GM12878 (cell line): ENCODE data around the gene PPIP5K1. TPM values are rescaled to one million over a fixed set of nuclear protein-coding genes. Genes with fewer than 3 reads are reported as not detected.

Source experiments
- ATAC-seq: fragments of 200-7000 bp; cut with Tn5 transposase; 3 replicates; pipeline ENCODE4 v1.9.1; 2020; ENCODE audit warnings: mild to moderate bottlenecking, moderate library complexity
- BruUV-seq: library from RNA; stranded (reverse); fragments of 400-500 nt; replicated peaks from 2 replicates; lab custom pipeline; 2021; lab: Mats Ljungman, UMichigan
- CTCF ChIA-PET: fragments of 300-600 bp; sonication (Branson Sonifier 250); formaldehyde crosslinking; extraction: SDS; loops from one replicate; lab custom pipeline; 2021; ENCODE audit warnings: inconsistent platforms; lab: Yijun Ruan, JAX
- POLR2A ChIA-PET: fragments of 350-600 bp; formaldehyde crosslinking; extraction: SDS; loops from one replicate; lab custom pipeline; 2021; ENCODE audit warnings: inconsistent platforms; lab: Charles Lee
- RAD21 ChIA-PET: fragments of 300-600 bp; sonication (Branson Sonifier 250); formaldehyde crosslinking; loops from one replicate; lab custom pipeline; 2023; ENCODE audit warnings: antibody characterized with exemption; ENCODE audit not compliant: unreplicated experiment; lab: Charles Lee
- SMC1A ChIA-PET: fragments of 300-600 bp; sonication (Branson Sonifier 250); formaldehyde crosslinking; loops from one replicate; lab custom pipeline; 2023; ENCODE audit not compliant: unreplicated experiment, uncharacterized antibody; lab: Charles Lee
- DNase-seq: peaks from one replicate; pipeline ENCODE4 v3.0.0-alpha.2; 2011; ENCODE audit warnings: low read depth, low spot score
- FAIRE-seq: peaks from 3 replicates; lab custom pipeline; 2011; peaks lifted over from hg19 to GRCh38; lab: Jason Lieb, UNC
- H2AFZ ChIP-seq: 2 replicates; pipeline ENCODE4 v1.6.0; 2011; ENCODE audit warnings: low read depth, low read length, control low read depth; ENCODE audit not compliant: control insufficient read depth
- H3K27ac ChIP-seq: 2 replicates; pipeline ENCODE4 v1.5.1; 2011; ENCODE audit warnings: control low read depth; ENCODE audit not compliant: control insufficient read depth, insufficient read depth
- H3K27me3 ChIP-seq, 2 experiments: replicated peaks in 1 of 2; 2 replicates each; pipeline versions ENCODE4 v1.6.0 to v1.6.1; 2011; ENCODE audit warnings: low read length in 1 of 2; ENCODE audit not compliant: control insufficient read depth in 2 of 2, insufficient read depth in 2 of 2
- H3K36me3 ChIP-seq, 2 experiments: 2 replicates each; pipeline ENCODE4 v1.5.1; 2011; ENCODE audit warnings: low read length in 1 of 2; ENCODE audit not compliant: control insufficient read depth in 2 of 2, insufficient read depth in 2 of 2
- H3K4me1 ChIP-seq: 2 replicates; pipeline ENCODE4 v1.6.1; 2011; ENCODE audit warnings: mild to moderate bottlenecking, low read length, moderate library complexity, mixed read lengths; ENCODE audit not compliant: control insufficient read depth, insufficient read depth
- H3K4me2 ChIP-seq: 2 replicates; pipeline ENCODE4 v1.6.0; 2011; ENCODE audit warnings: control low read depth; ENCODE audit not compliant: control insufficient read depth, insufficient read depth
- H3K4me3 ChIP-seq: fragments of 200-600 bp; sonication (generic); 2 replicates; pipeline ENCODE4 v1.5.1; 2016
- H3K79me2 ChIP-seq: 2 replicates; pipeline ENCODE4 v1.6.0; 2011; ENCODE audit warnings: low read length; ENCODE audit not compliant: control insufficient read depth, insufficient read depth
- H3K9ac ChIP-seq: 2 replicates; pipeline ENCODE4 v1.8.0; 2011; ENCODE audit warnings: low read length, control low read depth, mixed read lengths; ENCODE audit not compliant: control insufficient read depth, insufficient read depth
- H3K9me3 ChIP-seq: replicated peaks from 3 replicates; pipeline ENCODE4 v1.5.1; 2011; ENCODE audit warnings: mild to moderate bottlenecking, low read length; ENCODE audit not compliant: control insufficient read depth, insufficient read depth
- H4K20me1 ChIP-seq: 2 replicates; pipeline ENCODE4 v1.6.0; 2011; ENCODE audit not compliant: control insufficient read depth, insufficient read depth
- CHD2 ChIP-seq: IDR thresholded peaks from 2 replicates; pipeline ENCODE4 v1.6.1; 2011; ENCODE audit warnings: low read depth, low read length, improper control_type of control experiment, borderline replicate concordance
- EGR1 ChIP-seq, 2 experiments: IDR thresholded peaks; 1 replicate in 1 of 2; 2 replicates in 1 of 2; pipeline ENCODE4 v1.6.1; 2011 to 2012; ENCODE audit warnings: low read depth in 2 of 2, low read length in 2 of 2, borderline replicate concordance in 1 of 2, mild to moderate bottlenecking in 1 of 2, moderate library complexity in 1 of 2
- EZH2 ChIP-seq: IDR thresholded peaks from 2 replicates; pipeline ENCODE4 v1.6.1; 2012; ENCODE audit warnings: low read depth, mild to moderate bottlenecking, control low read depth, inconsistent platforms, low read length, borderline replicate concordance; ENCODE audit not compliant: control insufficient read depth
- GABPA ChIP-seq: IDR thresholded peaks from 2 replicates; pipeline ENCODE4 v1.6.1; 2014; ENCODE audit warnings: antibody characterized with exemption, low read depth, mild to moderate bottlenecking, inconsistent platforms
- KLF5 ChIP-seq: fragments of 450-650 bp; IDR thresholded peaks from 2 replicates; pipeline ENCODE4 v1.6.1; 2014; ENCODE audit warnings: mild to moderate bottlenecking; ENCODE audit not compliant: partially characterized antibody
- PAX5 ChIP-seq: IDR thresholded peaks from 2 replicates; pipeline ENCODE4 v1.6.1; 2011; ENCODE audit warnings: low read depth, low read length, borderline replicate concordance
- TCF7 ChIP-seq: IDR thresholded peaks from 2 replicates; pipeline ENCODE4 v1.6.1; 2014; ENCODE audit warnings: antibody characterized with exemption, borderline replicate concordance
- ZZZ3 ChIP-seq: IDR thresholded peaks from 2 replicates; pipeline ENCODE4 v1.6.1; 2011; ENCODE audit warnings: low read depth; ENCODE audit not compliant: control insufficient read depth, insufficient read length
- WGBS: methylation state at CpG from one replicate; pipeline ENCODE4 v1.1.6; 2016; ENCODE audit warnings: low lambda C conversion rate; ENCODE audit not compliant: insufficient replicate concordance, insufficient coverage; ENCODE audit errors: missing lambda C conversion rate; 5-methylcytosine and 5-hydroxymethylcytosine counted together
- in situ Hi-C: fragments of 300-500 bp; cut with MboI; formaldehyde crosslinking; loops from 9 replicates; pipeline ENCODE4 v1.14.3; 2018; ENCODE audit warnings: mixed read lengths
- intact Hi-C: fragments of 100-400 bp; cut with micrococcal nuclease; formaldehyde crosslinking; loops from one replicate; pipeline ENCODE4 v1.14.2; 2022; ENCODE audit not compliant: unreplicated experiment
- polyA plus RNA-seq, 11 experiments: library from polyadenylated mRNA; depleted of rRNA in 4 of 11; unstranded in 6 of 11; stranded (reverse) in 5 of 11; fragments of >200 nt; fragmentation: Nextera tagmentation in 4 of 11; fragmentation: Illumina TruSeq in 1 of 11; extraction: Ambion mirVana in 4 of 11; extraction: Trizol in 1 of 11; gene quantifications; 1 replicate in 1 of 11; 2 replicates in 10 of 11; pipeline versions ENCODE4 v1.2.1 to v1.2.3, GENCODE V29; 2011 to 2016; ENCODE audit warnings: inconsistent platforms in 2 of 11, missing spikeins in 2 of 11, low read depth in 1 of 11
- total RNA-seq, 4 experiments: library from RNA; depleted of rRNA in 3 of 4; stranded (reverse); fragments of >200 nt in 3 of 4; fragmentation: Illumina TruSeq in 1 of 4; extraction: Trizol in 1 of 4; gene quantifications; 2 replicates each; pipeline versions ENCODE4 v1.2.1 to v1.2.3, GENCODE V29; 2013 to 2021
- TF ChIP-seq, protein P1 (sequence below): fragments of 450-650 bp; IDR thresholded peaks from 2 replicates; pipeline ENCODE4 v1.6.1; 2016; ENCODE audit warnings: mild to moderate bottlenecking, moderate library complexity, borderline replicate concordance
- TF ChIP-seq, protein P2 (sequence below): IDR thresholded peaks from 2 replicates; pipeline ENCODE4 v1.6.1; 2011; ENCODE audit warnings: borderline replicate concordance, low read depth, mild to moderate bottlenecking, moderate library complexity, mixed read lengths, low read length; ENCODE audit not compliant: insufficient read depth; ENCODE audit errors: extremely low read length

The PPIP5K1 gene
- total and polyA plus RNA-seq, 10 of the 15 experiments (the other 5 are each of a cell fraction or from before 2014, with no cell fraction given): 2.5 to 54.4 (median 19.4) TPM

DNA sequence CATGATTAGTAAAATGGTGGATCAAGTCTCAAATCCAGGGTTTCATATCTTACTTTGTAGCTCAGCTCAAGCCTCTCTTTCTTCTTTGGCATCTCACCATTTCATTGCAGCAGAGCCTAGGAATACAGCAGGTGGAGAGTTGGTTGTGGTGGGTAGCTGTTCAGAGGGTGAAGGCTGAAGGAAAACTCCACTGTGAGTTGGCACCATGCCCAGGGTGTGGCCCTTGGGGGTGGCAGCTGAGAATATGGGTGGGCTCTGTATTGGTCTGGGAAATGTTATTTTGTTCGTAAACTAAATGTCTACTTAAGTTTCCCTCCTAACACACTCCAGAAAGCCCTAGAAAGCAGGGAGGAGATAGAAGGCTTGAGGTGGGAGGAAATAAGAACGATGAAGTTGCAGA is 74.3 kb downstream of the PPIP5K1 start:
- Histone ChIP-seq H4K20me1 (no peaks in the 10 kb centered on the region), H2AFZ (no peak overlapping the region), H3K4me3 (no peak overlapping the region), H3K9me3 (no peaks in the 10 kb centered on the region), H3K27me3 (peaks cover 13 to 15% of the 10 kb centered on the region in 2 experiments; a peak in 3 of 4 replicates), H3K9ac (no peak overlapping the region), H3K4me2 (no peak overlapping the region), H3K36me3 (no peaks in the 10 kb centered on the region), H3K79me2 (no peaks in the 10 kb centered on the region), H3K4me1 (peaks cover 6% of the 10 kb centered on the region), H3K27ac (no peak overlapping the region)
- FAIRE-seq: no peak
- in situ Hi-C loops (no loop called here), intact Hi-C loops (no loop called here)
- no TSS peak for BruUV-seq
- POLR2A ChIA-PET: no interaction called here
- SMC1A ChIA-PET: interaction anchor here (1.9 to 3.9 kb wide), 3 partner anchors 31 to 144 kb away, joined by 6 to 26 read pairs (median 17); partner anchors contain the start of genes TUBGCP4 and ZSCAN29
- WGBS: 21% methylated on average over 2 of the region's 2 CpGs
- CTCF ChIA-PET: interaction anchor here (1.2 to 8.3 kb wide), 14 partner anchors 7 to 160 kb away, joined by 3 to 88 read pairs (median 14); partner anchors contain the start of genes TP53BP1, TUBGCP4 and ZSCAN29
- RAD21 ChIA-PET: interaction anchor here (0.9 to 2.6 kb wide), 3 partner anchors 27 to 140 kb away, joined by 3 to 29 read pairs (median 5); no protein-coding TSS in a partner anchor
- TF ChIP-seq EZH2 (no peak), ZZZ3 (no peak), EGR1 (IDR thresholded peaks at IDR 0.05; ENCODE audit: borderline replicate concordance in 1 of 2, low read depth in 2 of 2, low read length in 2 of 2) (no peak), TCF7 (no peak), CHD2 (no peak), GABPA (no peak), KLF5 (no peak), PAX5 (no peak)
- TF ChIP-seq, protein P1, sequence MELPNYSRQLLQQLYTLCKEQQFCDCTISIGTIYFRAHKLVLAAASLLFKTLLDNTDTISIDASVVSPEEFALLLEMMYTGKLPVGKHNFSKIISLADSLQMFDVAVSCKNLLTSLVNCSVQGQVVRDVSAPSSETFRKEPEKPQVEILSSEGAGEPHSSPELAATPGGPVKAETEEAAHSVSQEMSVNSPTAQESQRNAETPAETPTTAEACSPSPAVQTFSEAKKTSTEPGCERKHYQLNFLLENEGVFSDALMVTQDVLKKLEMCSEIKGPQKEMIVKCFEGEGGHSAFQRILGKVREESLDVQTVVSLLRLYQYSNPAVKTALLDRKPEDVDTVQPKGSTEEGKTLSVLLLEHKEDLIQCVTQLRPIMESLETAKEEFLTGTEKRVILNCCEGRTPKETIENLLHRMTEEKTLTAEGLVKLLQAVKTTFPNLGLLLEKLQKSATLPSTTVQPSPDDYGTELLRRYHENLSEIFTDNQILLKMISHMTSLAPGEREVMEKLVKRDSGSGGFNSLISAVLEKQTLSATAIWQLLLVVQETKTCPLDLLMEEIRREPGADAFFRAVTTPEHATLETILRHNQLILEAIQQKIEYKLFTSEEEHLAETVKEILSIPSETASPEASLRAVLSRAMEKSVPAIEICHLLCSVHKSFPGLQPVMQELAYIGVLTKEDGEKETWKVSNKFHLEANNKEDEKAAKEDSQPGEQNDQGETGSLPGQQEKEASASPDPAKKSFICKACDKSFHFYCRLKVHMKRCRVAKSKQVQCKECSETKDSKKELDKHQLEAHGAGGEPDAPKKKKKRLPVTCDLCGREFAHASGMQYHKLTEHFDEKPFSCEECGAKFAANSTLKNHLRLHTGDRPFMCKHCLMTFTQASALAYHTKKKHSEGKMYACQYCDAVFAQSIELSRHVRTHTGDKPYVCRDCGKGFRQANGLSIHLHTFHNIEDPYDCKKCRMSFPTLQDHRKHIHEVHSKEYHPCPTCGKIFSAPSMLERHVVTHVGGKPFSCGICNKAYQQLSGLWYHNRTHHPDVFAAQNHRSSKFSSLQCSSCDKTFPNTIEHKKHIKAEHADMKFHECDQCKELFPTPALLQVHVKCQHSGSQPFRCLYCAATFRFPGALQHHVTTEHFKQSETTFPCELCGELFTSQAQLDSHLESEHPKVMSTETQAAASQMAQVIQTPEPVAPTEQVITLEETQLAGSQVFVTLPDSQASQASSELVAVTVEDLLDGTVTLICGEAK: no peak
- TF ChIP-seq, protein P2, sequence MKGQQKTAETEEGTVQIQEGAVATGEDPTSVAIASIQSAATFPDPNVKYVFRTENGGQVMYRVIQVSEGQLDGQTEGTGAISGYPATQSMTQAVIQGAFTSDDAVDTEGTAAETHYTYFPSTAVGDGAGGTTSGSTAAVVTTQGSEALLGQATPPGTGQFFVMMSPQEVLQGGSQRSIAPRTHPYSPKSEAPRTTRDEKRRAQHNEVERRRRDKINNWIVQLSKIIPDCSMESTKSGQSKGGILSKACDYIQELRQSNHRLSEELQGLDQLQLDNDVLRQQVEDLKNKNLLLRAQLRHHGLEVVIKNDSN: no peak
- ATAC-seq: no peak
- no peak for DNase-seq
